SK-N-SH treated with all-trans-retinoic acid at 6 μM for 48 hours (cell line): ENCODE results near the gene GALNT12.

Experiments used
- ATAC-seq: fragments of 200-7000 bp; cut with Tn5 transposase; 3 replicates; pipeline ENCODE4 v1.9.1; 2020; ENCODE audit warnings: mild to moderate bottlenecking, moderate library complexity
- ARNTL ChIP-seq: fragments of 450-650 bp; formaldehyde crosslinking; IDR thresholded peaks from 2 replicates; pipeline ENCODE4 v1.5.0; 2020; ENCODE audit warnings: low read depth, mild to moderate bottlenecking, moderate library complexity, borderline replicate concordance
- CREB5 ChIP-seq: fragments of 250-450 bp; sonication (Bioruptor Pico); IDR thresholded peaks from 2 replicates; pipeline ENCODE4 v1.5.1; 2020; ENCODE audit warnings: low read depth, mild to moderate bottlenecking, moderate library complexity
- CSDC2 ChIP-seq: fragments of 250-450 bp; sonication (Bioruptor Pico); IDR thresholded peaks from 2 replicates; pipeline ENCODE4 v1.5.0; 2020; ENCODE audit warnings: mild to moderate bottlenecking, moderate library complexity
- CSRNP3 ChIP-seq: fragments of 250-450 bp; sonication (Bioruptor Pico); IDR thresholded peaks from 2 replicates; pipeline ENCODE4 v1.5.1; 2021; ENCODE audit warnings: mild to moderate bottlenecking, moderate library complexity
- ESRRG ChIP-seq: fragments of 250-450 bp; sonication (Bioruptor Pico); IDR thresholded peaks from 2 replicates; pipeline ENCODE4 v1.6.1; 2021; ENCODE audit warnings: mild to moderate bottlenecking
- GLIS3 ChIP-seq: fragments of 250-450 bp; sonication (Bioruptor Pico); IDR thresholded peaks from 2 replicates; pipeline ENCODE4 v1.5.0; 2020; ENCODE audit warnings: mild to moderate bottlenecking, moderate library complexity
- ISL1 ChIP-seq: fragments of 250-450 bp; sonication (Bioruptor Pico); IDR thresholded peaks from 2 replicates; pipeline ENCODE4 v2.1.2; 2022; ENCODE audit warnings: mild to moderate bottlenecking, moderate library complexity
- OSR1 ChIP-seq: fragments of 250-450 bp; sonication (Bioruptor Pico); IDR thresholded peaks from 2 replicates; pipeline ENCODE4 v1.8.0; 2022; ENCODE audit warnings: moderate library complexity, mild to moderate bottlenecking, inconsistent platforms
- POU6F1 ChIP-seq: fragments of 250-450 bp; sonication (Bioruptor Pico); IDR thresholded peaks from 2 replicates; pipeline ENCODE4 v1.8.0; 2021; ENCODE audit warnings: low read depth, mild to moderate bottlenecking, moderate library complexity, borderline replicate concordance
- PPARA ChIP-seq: fragments of 250-450 bp; sonication (Bioruptor Pico); IDR thresholded peaks from 2 replicates; pipeline ENCODE4 v1.5.0; 2020; ENCODE audit warnings: mild to moderate bottlenecking, borderline replicate concordance
- RARB ChIP-seq: fragments of 250-450 bp; sonication (Bioruptor Pico); IDR thresholded peaks from 2 replicates; pipeline ENCODE4 v1.8.0; 2021; ENCODE audit warnings: mild to moderate bottlenecking, moderate library complexity
- SNAI2 ChIP-seq: fragments of 250-450 bp; sonication (Bioruptor Pico); IDR thresholded peaks from 2 replicates; pipeline ENCODE4 v1.5.0; 2020; ENCODE audit warnings: mild to moderate bottlenecking, moderate library complexity
- TCF4 ChIP-seq: fragments of 250-450 bp; sonication (Bioruptor Pico); IDR thresholded peaks from 2 replicates; pipeline ENCODE4 v1.8.0; 2021; ENCODE audit warnings: mild to moderate bottlenecking, moderate library complexity, borderline replicate concordance
- TOX ChIP-seq: fragments of 250-450 bp; sonication (Bioruptor Pico); IDR thresholded peaks from 2 replicates; pipeline ENCODE4 v1.8.0; 2021; ENCODE audit warnings: mild to moderate bottlenecking, moderate library complexity, borderline replicate concordance
- ZC3H10 ChIP-seq: fragments of 250-450 bp; sonication (Bioruptor Pico); IDR thresholded peaks from 2 replicates; pipeline ENCODE4 v1.5.1; 2021; ENCODE audit warnings: mild to moderate bottlenecking, moderate library complexity
- ZFP3 ChIP-seq: fragments of 250-450 bp; sonication (Bioruptor Pico); IDR thresholded peaks from 2 replicates; pipeline ENCODE4 v1.5.0; 2020; ENCODE audit warnings: mild to moderate bottlenecking, moderate library complexity
- ZFP30 ChIP-seq: fragments of 450-650 bp; formaldehyde crosslinking; IDR thresholded peaks from 2 replicates; pipeline ENCODE4 v1.5.0; 2022; ENCODE audit warnings: mild to moderate bottlenecking, moderate library complexity
- ZNF70 ChIP-seq: fragments of 450-650 bp; formaldehyde crosslinking; IDR thresholded peaks from 2 replicates; pipeline ENCODE4 v1.5.0; 2020; ENCODE audit warnings: mild to moderate bottlenecking, moderate library complexity
- ZNF8 ChIP-seq: fragments of 450-650 bp; formaldehyde crosslinking; IDR thresholded peaks from 2 replicates; pipeline ENCODE4 v1.5.0; 2020; ENCODE audit warnings: mild to moderate bottlenecking, moderate library complexity
- TF ChIP-seq, protein P1 (sequence below): fragments of 250-450 bp; sonication (Bioruptor Pico); IDR thresholded peaks from 2 replicates; pipeline ENCODE4 v1.8.0; 2020; ENCODE audit warnings: mild to moderate bottlenecking, moderate library complexity, borderline replicate concordance
- TF ChIP-seq, protein P2 (sequence below): fragments of 250-450 bp; sonication (Bioruptor Pico); IDR thresholded peaks from 2 replicates; pipeline ENCODE4 v1.5.0; 2020; ENCODE audit warnings: mild to moderate bottlenecking, moderate library complexity

The GALNT12 gene

DNA sequence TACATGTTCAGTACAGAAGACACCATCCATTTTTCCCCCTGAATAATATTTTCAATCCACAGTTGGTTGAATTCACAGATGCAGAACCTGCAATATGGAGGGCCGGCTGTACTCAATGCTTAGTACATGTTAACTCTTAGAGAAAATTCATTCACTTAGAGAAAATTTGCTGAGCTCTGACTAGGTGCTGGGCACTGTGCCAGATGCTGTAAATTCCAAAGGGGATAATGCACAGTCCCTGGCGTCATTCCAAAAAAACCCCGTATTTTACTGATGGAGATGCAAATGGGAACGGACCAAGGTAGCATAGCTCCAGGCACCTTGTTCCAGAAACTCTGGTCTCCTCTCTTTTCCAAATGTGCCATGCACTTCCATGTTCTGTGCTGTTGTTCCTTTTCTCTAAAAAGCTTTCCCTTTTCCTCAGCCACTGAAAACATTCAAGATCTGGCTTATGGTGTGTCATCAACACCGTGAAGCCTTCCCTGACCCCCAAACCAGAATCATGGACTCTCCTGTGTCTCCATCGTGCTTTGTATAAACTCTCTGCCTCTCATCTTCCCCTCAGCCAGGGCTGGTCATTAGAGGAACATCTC, 80.5 kb downstream of the GALNT12 start:
- ATAC-seq: no peak
- TF ChIP-seq ZNF8 (CRISPR knock-in tag) (no peak), ZC3H10 (CRISPR knock-in tag) (no peak), CREB5 (CRISPR knock-in tag) (no peak), ARNTL (CRISPR knock-in tag) (no peak), CSDC2 (CRISPR knock-in tag) (no peak), CSRNP3 (CRISPR knock-in tag) (no peak), POU6F1 (no peak), PPARA (CRISPR knock-in tag) (no peak), ZFP30 (no peak), TOX (CRISPR knock-in tag) (no peak)
- TF ChIP-seq, protein P1, sequence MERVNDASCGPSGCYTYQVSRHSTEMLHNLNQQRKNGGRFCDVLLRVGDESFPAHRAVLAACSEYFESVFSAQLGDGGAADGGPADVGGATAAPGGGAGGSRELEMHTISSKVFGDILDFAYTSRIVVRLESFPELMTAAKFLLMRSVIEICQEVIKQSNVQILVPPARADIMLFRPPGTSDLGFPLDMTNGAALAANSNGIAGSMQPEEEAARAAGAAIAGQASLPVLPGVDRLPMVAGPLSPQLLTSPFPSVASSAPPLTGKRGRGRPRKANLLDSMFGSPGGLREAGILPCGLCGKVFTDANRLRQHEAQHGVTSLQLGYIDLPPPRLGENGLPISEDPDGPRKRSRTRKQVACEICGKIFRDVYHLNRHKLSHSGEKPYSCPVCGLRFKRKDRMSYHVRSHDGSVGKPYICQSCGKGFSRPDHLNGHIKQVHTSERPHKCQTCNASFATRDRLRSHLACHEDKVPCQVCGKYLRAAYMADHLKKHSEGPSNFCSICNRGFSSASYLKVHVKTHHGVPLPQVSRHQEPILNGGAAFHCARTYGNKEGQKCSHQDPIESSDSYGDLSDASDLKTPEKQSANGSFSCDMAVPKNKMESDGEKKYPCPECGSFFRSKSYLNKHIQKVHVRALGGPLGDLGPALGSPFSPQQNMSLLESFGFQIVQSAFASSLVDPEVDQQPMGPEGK (CRISPR knock-in tag): no peak

- no peak for ATAC-seq
- TF ChIP-seq ESRRG (no peak), TCF4 (CRISPR knock-in tag) (no peak), GLIS3 (CRISPR knock-in tag) (no peak), POU6F1 (no peak), CSDC2 (CRISPR knock-in tag) (no peak), OSR1 (CRISPR knock-in tag) (no peak), ZNF70 (CRISPR knock-in tag) (no peak), RARB (CRISPR knock-in tag) (no peak), SNAI2 (CRISPR knock-in tag) (no peak), CREB5 (CRISPR knock-in tag) (no peak), ZNF8 (CRISPR knock-in tag) (no peak), TOX (CRISPR knock-in tag) (no peak)
These were observed 81.4 kb downstream of the GALNT12 start for GRCh38 chr9:98888801-98889421.

GRCh38 chr9:98890256-98890655, 82.8 kb downstream of the GALNT12 start:
- ATAC-seq: no peak
- TF ChIP-seq TCF4 (CRISPR knock-in tag) (no peak), TOX (CRISPR knock-in tag) (no peak), SNAI2 (CRISPR knock-in tag) (no peak), ISL1 (CRISPR knock-in tag) (no peak), ZFP3 (no peak), ESRRG (no peak), GLIS3 (CRISPR knock-in tag) (no peak), ARNTL (CRISPR knock-in tag) (no peak), ZFP30 (no peak)
- TF ChIP-seq, protein P2, sequence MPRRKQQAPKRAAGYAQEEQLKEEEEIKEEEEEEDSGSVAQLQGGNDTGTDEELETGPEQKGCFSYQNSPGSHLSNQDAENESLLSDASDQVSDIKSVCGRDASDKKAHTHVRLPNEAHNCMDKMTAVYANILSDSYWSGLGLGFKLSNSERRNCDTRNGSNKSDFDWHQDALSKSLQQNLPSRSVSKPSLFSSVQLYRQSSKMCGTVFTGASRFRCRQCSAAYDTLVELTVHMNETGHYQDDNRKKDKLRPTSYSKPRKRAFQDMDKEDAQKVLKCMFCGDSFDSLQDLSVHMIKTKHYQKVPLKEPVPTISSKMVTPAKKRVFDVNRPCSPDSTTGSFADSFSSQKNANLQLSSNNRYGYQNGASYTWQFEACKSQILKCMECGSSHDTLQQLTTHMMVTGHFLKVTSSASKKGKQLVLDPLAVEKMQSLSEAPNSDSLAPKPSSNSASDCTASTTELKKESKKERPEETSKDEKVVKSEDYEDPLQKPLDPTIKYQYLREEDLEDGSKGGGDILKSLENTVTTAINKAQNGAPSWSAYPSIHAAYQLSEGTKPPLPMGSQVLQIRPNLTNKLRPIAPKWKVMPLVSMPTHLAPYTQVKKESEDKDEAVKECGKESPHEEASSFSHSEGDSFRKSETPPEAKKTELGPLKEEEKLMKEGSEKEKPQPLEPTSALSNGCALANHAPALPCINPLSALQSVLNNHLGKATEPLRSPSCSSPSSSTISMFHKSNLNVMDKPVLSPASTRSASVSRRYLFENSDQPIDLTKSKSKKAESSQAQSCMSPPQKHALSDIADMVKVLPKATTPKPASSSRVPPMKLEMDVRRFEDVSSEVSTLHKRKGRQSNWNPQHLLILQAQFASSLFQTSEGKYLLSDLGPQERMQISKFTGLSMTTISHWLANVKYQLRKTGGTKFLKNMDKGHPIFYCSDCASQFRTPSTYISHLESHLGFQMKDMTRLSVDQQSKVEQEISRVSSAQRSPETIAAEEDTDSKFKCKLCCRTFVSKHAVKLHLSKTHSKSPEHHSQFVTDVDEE (CRISPR knock-in tag): no peak
- TF ChIP-seq, protein P1 (CRISPR knock-in tag): no peak
